ENCODE data around the gene WSB1. TPM values are rescaled to one million over a fixed set of nuclear protein-coding genes. Genes with fewer than 3 reads are reported as not detected.

WSB1 gene
- total and polyA plus RNA-seq, 9 of the 15 experiments (the other 6 are each of a cell fraction or from before 2014, with no cell fraction given) = 22.8 to 229 (median 81.1) TPM

DNA sequence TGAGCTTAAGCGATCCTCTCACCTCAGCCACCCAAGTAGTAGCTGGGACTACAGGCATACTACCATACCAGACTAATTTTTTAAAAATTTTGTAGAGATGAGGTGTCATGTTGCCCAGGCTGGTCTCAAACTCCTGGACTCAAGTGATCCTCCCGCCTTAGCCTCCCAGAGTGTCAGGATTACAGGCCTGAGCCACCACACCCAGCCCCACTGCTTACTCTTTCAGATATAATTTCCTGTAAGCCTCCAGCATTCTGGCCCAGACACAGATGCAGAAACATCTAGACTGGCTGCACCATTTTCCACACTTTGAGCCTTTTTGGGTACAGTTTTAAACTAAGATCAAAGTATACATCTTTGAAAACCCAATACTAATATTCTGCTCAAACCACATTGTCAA lies 8.4 kb upstream of the WSB1 start (continued):
- TF ChIP-seq, protein P1, sequence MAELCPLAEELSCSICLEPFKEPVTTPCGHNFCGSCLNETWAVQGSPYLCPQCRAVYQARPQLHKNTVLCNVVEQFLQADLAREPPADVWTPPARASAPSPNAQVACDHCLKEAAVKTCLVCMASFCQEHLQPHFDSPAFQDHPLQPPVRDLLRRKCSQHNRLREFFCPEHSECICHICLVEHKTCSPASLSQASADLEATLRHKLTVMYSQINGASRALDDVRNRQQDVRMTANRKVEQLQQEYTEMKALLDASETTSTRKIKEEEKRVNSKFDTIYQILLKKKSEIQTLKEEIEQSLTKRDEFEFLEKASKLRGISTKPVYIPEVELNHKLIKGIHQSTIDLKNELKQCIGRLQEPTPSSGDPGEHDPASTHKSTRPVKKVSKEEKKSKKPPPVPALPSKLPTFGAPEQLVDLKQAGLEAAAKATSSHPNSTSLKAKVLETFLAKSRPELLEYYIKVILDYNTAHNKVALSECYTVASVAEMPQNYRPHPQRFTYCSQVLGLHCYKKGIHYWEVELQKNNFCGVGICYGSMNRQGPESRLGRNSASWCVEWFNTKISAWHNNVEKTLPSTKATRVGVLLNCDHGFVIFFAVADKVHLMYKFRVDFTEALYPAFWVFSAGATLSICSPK (IDR thresholded peaks at IDR 0.05; ENCODE audit: borderline replicate concordance) = no peak
- TF ChIP-seq NCOA4 (IDR thresholded peaks at IDR 0.05; ENCODE audit: partially characterized antibody) = no peak
- no peak for TF ChIP-seq ZBTB2 (IDR thresholded peaks at IDR 0.05)
- TF ChIP-seq ZNF507 (tag; conservative IDR thresholded peaks at IDR 0.05) = no peak
- TF ChIP-seq ZNF644 (tag; IDR thresholded peaks at IDR 0.05; ENCODE audit: low read depth) = no peak
- TF ChIP-seq MXI1 (IDR thresholded peaks at IDR 0.05; ENCODE audit: low read depth, low read length) = no peak
- TF ChIP-seq SMAD2 (IDR thresholded peaks at IDR 0.05; ENCODE audit: low read depth, low read length) = no peak

GRCh38 chr17:27288183-27288582 lies 5.7 kb upstream of the WSB1 start:
- no peaks in the 10 kb centered on the region; a peak in 1 of 5 replicates for H3K27me3 ChIP-seq (ENCODE audit: control insufficient read depth in 2 of 2, insufficient read depth in 2 of 2, low read length in 2 of 2)
- no peak overlapping the region for H3K27ac ChIP-seq (ENCODE audit: extremely low read depth, low read depth, low read length)
- no peak for DNase-seq (ENCODE audit: extremely low read depth in 1 of 4, low spot score in 3 of 4)
- POLR2A ChIA-PET = interaction anchor here (0.6 to 1.8 kb wide), 3 partner anchors 10 to 645 kb away, joined by 3 to 8 read pairs (median 3); no protein-coding TSS in a partner anchor
- no peak overlapping the region for H3K9ac ChIP-seq (ENCODE audit: insufficient read depth in 1 of 2, low read depth in 2 of 2, low read length in 2 of 2)
- H3K4me3 ChIP-seq = no peak overlapping the region
- in situ Hi-C loops (cut with MboI) (no loop called here), intact Hi-C loops (cut with micrococcal nuclease) (no loop called here)
- H3K4me2 ChIP-seq (ENCODE audit: insufficient read depth, low read length) = no peak overlapping the region
- H2AFZ ChIP-seq (ENCODE audit: low read depth, low read length) = no peak overlapping the region
- H3K4me1 ChIP-seq (replicated peaks in 1 of 2; ENCODE audit: control insufficient read depth in 2 of 2, insufficient read depth in 2 of 2, low read length in 2 of 2) = peaks cover 10% of the 10 kb centered on the region in 2 experiments
- H3K36me3 ChIP-seq (ENCODE audit: control insufficient read depth, insufficient read depth, low read length) = no peaks in the 10 kb centered on the region
- H3K9me1 ChIP-seq (ENCODE audit: control insufficient read depth, insufficient read depth, low read length) = no peaks in the 10 kb centered on the region
- peaks cover under 1% of the 10 kb centered on the region; the same call in 1 of the 3 replicates for H3K79me2 ChIP-seq (ENCODE audit: control insufficient read depth, insufficient read depth, low read length)
- ATAC-seq = no peak
- FAIRE-seq = no peak
- H3K9me3 ChIP-seq (replicated peaks; ENCODE audit: control insufficient read depth, insufficient read depth, low read depth, low read length) = no peaks in the 10 kb centered on the region
- WGBS (ENCODE audit: insufficient coverage, low coverage, missing lambda C conversion rate) = 24% methylated on average over 2 of the region's 2 CpGs
- H4K20me1 ChIP-seq (replicated peaks; ENCODE audit: control insufficient read depth, insufficient read depth, low read length) = no peaks in the 10 kb centered on the region
- CTCF ChIA-PET (ENCODE audit: low intra/inter-chr PET ratio) = no interaction called here
- no TSS peak for BruUV-seq (replicated peaks)
- no peak for TF ChIP-seq DNMT1 (IDR thresholded peaks at IDR 0.05)
- TF ChIP-seq SP2 (IDR thresholded peaks at IDR 0.05; ENCODE audit: extremely low read depth, low read depth, low read length, poor library complexity, severe bottlenecking) = no peak
- TF ChIP-seq, protein P2, sequence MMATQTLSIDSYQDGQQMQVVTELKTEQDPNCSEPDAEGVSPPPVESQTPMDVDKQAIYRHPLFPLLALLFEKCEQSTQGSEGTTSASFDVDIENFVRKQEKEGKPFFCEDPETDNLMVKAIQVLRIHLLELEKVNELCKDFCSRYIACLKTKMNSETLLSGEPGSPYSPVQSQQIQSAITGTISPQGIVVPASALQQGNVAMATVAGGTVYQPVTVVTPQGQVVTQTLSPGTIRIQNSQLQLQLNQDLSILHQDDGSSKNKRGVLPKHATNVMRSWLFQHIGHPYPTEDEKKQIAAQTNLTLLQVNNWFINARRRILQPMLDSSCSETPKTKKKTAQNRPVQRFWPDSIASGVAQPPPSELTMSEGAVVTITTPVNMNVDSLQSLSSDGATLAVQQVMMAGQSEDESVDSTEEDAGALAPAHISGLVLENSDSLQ (IDR thresholded peaks at IDR 0.05) = no peak
- TF ChIP-seq ARHGAP35 (IDR thresholded peaks at IDR 0.05; ENCODE audit: partially characterized antibody) = no peak
- TF ChIP-seq DDX20 (tag; IDR thresholded peaks at IDR 0.05; ENCODE audit: low read depth) = no peak
- no peak for TF ChIP-seq ZNF696 (CRISPR knock-in tag; conservative IDR thresholded peaks at IDR 0.05)
- no peak for TF ChIP-seq NR2C2 (CRISPR knock-in tag; IDR thresholded peaks at IDR 0.05)
- TF ChIP-seq NR2C2 (tag; IDR thresholded peaks at IDR 0.05) = no peak
- TF ChIP-seq ATF1 (CRISPR knock-in tag; IDR thresholded peaks at IDR 0.05) = no peak
- TF ChIP-seq ATF1 (tag; IDR thresholded peaks at IDR 0.05) = no peak
